HCT116 (cell line): ENCODE data around the gene SNX25. TPM values are rescaled to one million over a fixed set of nuclear protein-coding genes. Genes with fewer than 3 reads are reported as not detected.

Source experiments
- ATAC-seq: fragments of 200-7000 bp; cut with Tn5 transposase; 2 replicates; pipeline ENCODE4 v1.9.1; 2020; ENCODE audit warnings: mild to moderate bottlenecking, moderate library complexity
- BruUV-seq: library from RNA; stranded (reverse); fragments of 400-500 nt; replicated peaks from 2 replicates; lab custom pipeline; 2021; lab: Mats Ljungman, UMichigan
- CTCF ChIA-PET: fragments of 300-600 bp; sonication (Branson Sonifier 250); formaldehyde crosslinking; loops from one replicate; lab custom pipeline; 2021; ENCODE audit warnings: antibody characterized with exemption; lab: Charles Lee
- POLR2A ChIA-PET: fragments of 300-600, 350-600 bp; sonication (Branson Sonifier 250); formaldehyde crosslinking; loops from one replicate; lab custom pipeline; 2021; ENCODE audit warnings: antibody characterized with exemption; lab: Charles Lee
- RAD21 ChIA-PET, 2 experiments: fragments of 300-600 bp; sonication (Branson Sonifier 250); formaldehyde crosslinking; loops; one replicate each; lab custom pipeline; 2023; ENCODE audit warnings: low total read pairs in 2 of 2; ENCODE audit not compliant: uncharacterized antibody in 2 of 2, unreplicated experiment in 2 of 2, low non-redundant PET in 1 of 2; lab: Charles Lee
- DNase-seq: peaks from one replicate; pipeline ENCODE4 v3.0.0-alpha.2; 2010; ENCODE audit warnings: low read depth, low spot score
- H2AFZ ChIP-seq: fragments of 200-600 bp; shearing (Covaris generic), sonication (generic); 2 replicates; pipeline ENCODE4 v1.6.1; 2017; ENCODE audit warnings: low read depth, mixed run types, mixed read lengths, antibody characterized with exemption, low read length; ENCODE audit not compliant: poor library complexity, severe bottlenecking
- H3K27ac ChIP-seq: 2 replicates; pipeline ENCODE4 v1.5.1; 2012; ENCODE audit warnings: low read depth, low read length
- H3K27me3 ChIP-seq: fragments of 200-600 bp; sonication (generic); 2 replicates; pipeline ENCODE4 v1.6.1; 2016; ENCODE audit warnings: mixed run types, low read length, mixed read lengths; ENCODE audit not compliant: insufficient read depth
- H3K36me3 ChIP-seq, 2 experiments: fragments of 200-500 bp in 1 of 2; fragments of 200-600 bp in 1 of 2; sonication (Bioruptor generic) in 1 of 2; sonication (generic) in 1 of 2; 2 replicates each; pipeline versions ENCODE4 v1.5.1 to v1.6.1; 2014 to 2016; ENCODE audit warnings: low read length in 2 of 2, inconsistent platforms in 1 of 2, mixed read lengths in 1 of 2, mixed run types in 1 of 2; ENCODE audit not compliant: insufficient read depth in 2 of 2, control insufficient read depth in 1 of 2
- H3K4me1 ChIP-seq, 2 experiments: fragments of 200-600 bp in 1 of 2; sonication (generic) in 1 of 2; 2 replicates each; pipeline versions ENCODE4 v1.5.1 to v1.6.1; 2012 to 2017; ENCODE audit warnings: low read length in 2 of 2, inconsistent platforms in 1 of 2, mild to moderate bottlenecking in 1 of 2, mixed read lengths in 1 of 2, mixed run types in 1 of 2, moderate library complexity in 1 of 2; ENCODE audit not compliant: insufficient read depth in 2 of 2, control insufficient read depth in 1 of 2
- H3K4me2 ChIP-seq: fragments of 200-600 bp; sonication (generic); 2 replicates; pipeline ENCODE4 v1.6.1; 2017; ENCODE audit warnings: mixed run types, low read length, mixed read lengths
- H3K4me3 ChIP-seq, 2 experiments: fragments of 200-600 bp in 1 of 2; sonication (generic) in 1 of 2; replicated peaks in 1 of 2; 2 replicates each; pipeline ENCODE4 v1.5.1; 2011 to 2016; ENCODE audit warnings: low read length in 2 of 2, control low read depth in 1 of 2, low read depth in 1 of 2, mild to moderate bottlenecking in 1 of 2, mixed read lengths in 1 of 2, mixed run types in 1 of 2
- H3K79me2 ChIP-seq: fragments of 200-600 bp; sonication (generic); 2 replicates; pipeline ENCODE4 v1.6.1; 2017; ENCODE audit warnings: mild to moderate bottlenecking, mixed run types, low read length, moderate library complexity, mixed read lengths; ENCODE audit not compliant: insufficient read depth
- H3K9ac ChIP-seq: fragments of 200-600 bp; sonication (generic); 2 replicates; pipeline ENCODE4 v1.6.1; 2016; ENCODE audit warnings: low read length, mixed read lengths
- H3K9me2 ChIP-seq: fragments of 200-600 bp; sonication (generic), shearing (Covaris generic); 2 replicates; pipeline ENCODE4 v1.6.1; 2017; ENCODE audit warnings: mixed run types, mild to moderate bottlenecking, moderate library complexity; ENCODE audit not compliant: insufficient read depth
- H3K9me3 ChIP-seq, 2 experiments: fragments of 200-500 bp in 1 of 2; fragments of 200-600 bp in 1 of 2; sonication (Bioruptor generic) in 1 of 2; sonication (generic) in 1 of 2; 2 replicates each; pipeline ENCODE4 v1.6.1; 2014 to 2017; ENCODE audit warnings: low read length in 2 of 2, mixed read lengths in 2 of 2, inconsistent platforms in 1 of 2, low read depth in 1 of 2, mild to moderate bottlenecking in 1 of 2, mixed run types in 1 of 2, moderate library complexity in 1 of 2; ENCODE audit not compliant: control insufficient read depth in 1 of 2, insufficient read depth in 1 of 2
- H4K20me1 ChIP-seq: fragments of 200-600 bp; sonication (generic), shearing (Covaris generic); 2 replicates; pipeline ENCODE4 v1.6.1; 2017; ENCODE audit warnings: mixed run types, mild to moderate bottlenecking, moderate library complexity; ENCODE audit not compliant: insufficient read depth
- ATF3 ChIP-seq: IDR thresholded peaks from 2 replicates; pipeline ENCODE4 v1.6.1; 2012
- CEBPB ChIP-seq: IDR thresholded peaks from 2 replicates; pipeline ENCODE4 v1.6.1; 2012; ENCODE audit warnings: low read depth
- EGR1 ChIP-seq: IDR thresholded peaks from 2 replicates; pipeline ENCODE4 v1.6.1; 2012; ENCODE audit warnings: low read depth
- ELF1 ChIP-seq: IDR thresholded peaks from 2 replicates; pipeline ENCODE4 v1.6.1; 2012; ENCODE audit warnings: low read depth, borderline replicate concordance
- JUND ChIP-seq: IDR thresholded peaks from 2 replicates; pipeline ENCODE4 v1.6.1; 2012
- YY1 ChIP-seq: IDR thresholded peaks from 2 replicates; pipeline ENCODE4 v1.6.1; 2011; ENCODE audit warnings: low read length, low read depth, moderate library complexity, mild to moderate bottlenecking; ENCODE audit not compliant: insufficient replicate concordance; ENCODE audit errors: extremely low read depth
- ZBTB33 ChIP-seq: IDR thresholded peaks from 2 replicates; pipeline ENCODE4 v1.6.1; 2011; ENCODE audit warnings: mild to moderate bottlenecking, low read length, moderate library complexity; ENCODE audit not compliant: insufficient replicate concordance; ENCODE audit errors: extremely low read depth
- ZFX ChIP-seq: fragments of 450-650 bp; IDR thresholded peaks from 2 replicates; pipeline ENCODE4 v1.6.1; 2017
- intact Hi-C: fragments of 100-400 bp; cut with micrococcal nuclease; formaldehyde crosslinking; loops from 2 replicates; pipeline ENCODE4 v1.10.0; 2022
- total RNA-seq: library from RNA; stranded (reverse); gene quantifications from one replicate; pipeline ENCODE4 v1.2.1, GENCODE V29; 2021; ENCODE audit not compliant: unreplicated experiment

Gene SNX25
- total RNA-seq, 1 experiment from 2014 or later: 20.9 TPM

DNA sequence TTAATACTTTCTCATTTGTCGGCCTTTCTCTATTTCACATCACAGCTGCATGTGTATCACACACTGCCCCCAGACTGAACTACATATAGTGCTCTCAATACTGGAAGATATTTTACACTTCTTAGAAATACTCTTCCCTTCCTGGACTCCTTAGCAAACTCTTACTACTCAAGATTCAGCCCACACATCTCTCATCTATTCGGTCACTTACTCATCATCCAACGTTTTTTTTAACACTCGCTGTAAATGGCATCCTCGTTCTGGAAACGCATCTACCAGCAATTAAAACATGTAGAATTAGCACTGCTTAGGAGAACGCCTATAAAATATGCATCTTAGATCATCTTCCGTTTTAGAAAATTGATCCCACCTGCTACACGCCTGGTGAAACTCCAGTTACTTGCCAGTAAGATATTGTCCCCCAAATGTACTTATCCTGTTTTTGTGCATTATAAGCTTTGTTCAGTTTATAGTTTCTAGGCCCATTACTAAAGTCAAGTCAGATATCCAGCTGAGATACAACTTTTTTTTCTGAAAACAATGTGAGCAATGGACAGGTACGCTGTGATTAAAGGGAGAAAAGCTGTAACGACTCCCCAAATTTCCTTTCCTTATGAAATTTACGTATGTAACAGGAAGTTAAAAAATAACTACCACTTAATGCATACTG, 185.3 kb downstream of the SNX25 start (continued):
- TF ChIP-seq EGR1: no peak
- no peak for TF ChIP-seq ELF1
- TF ChIP-seq ZFX: no peak
- no peak for TF ChIP-seq CEBPB
- TF ChIP-seq JUND: no peak
- no peak for TF ChIP-seq ZBTB33
- TF ChIP-seq, all 23 proteins: peak for 0

DNA sequence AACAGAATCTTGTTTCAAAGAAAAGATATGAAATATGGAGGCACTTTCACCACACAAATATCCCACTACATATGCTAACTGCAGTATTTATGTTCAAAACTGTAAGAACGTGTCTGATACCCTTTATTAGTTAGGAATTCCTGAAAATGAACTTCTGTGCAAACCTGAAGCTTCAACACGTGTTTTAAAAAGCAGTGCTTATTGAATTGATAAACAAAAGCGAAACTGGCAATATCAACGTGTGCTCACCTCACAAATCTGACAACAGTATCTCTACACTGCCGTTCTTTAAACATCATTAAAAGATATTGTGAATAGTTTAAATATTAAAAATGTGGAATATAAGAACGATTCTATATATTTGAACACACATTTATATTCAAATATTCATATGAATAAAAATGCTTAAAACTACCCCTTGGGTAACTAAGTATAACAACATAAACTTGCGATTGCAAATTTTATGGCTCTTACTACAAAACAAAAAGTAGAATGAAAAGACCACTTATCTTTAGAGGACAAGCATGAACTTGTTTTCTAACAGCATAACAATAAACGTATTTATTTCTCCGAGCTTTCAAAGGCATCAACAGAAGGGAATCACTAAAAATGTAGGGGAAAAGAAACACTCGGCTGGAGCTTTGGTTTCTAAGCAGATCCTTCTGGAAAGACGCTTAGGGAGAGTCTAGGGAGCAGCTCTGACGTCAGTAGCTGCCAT, 186.0 kb downstream of the SNX25 start, which contains the start of gene LRP2BP:
TSS of gene LRP2BP (minus strand) at position 687 of the 718 bp plus-strand sequence. CDS start 17,738 bp downstream, outside the sequence.
- H3K4me2 ChIP-seq: peak within 1 kb of the TSS; percentile 86
- no peaks in the 10 kb centered on the region for H3K79me2 ChIP-seq
- TF ChIP-seq YY1: peak; percentile 41
- peak; percentile 23; the same call in 1 of the 2 replicates for TF ChIP-seq JUND
- no peak for TF ChIP-seq ZFX
- TF ChIP-seq ATF3: no peak
- no peaks in the 10 kb centered on the region for H4K20me1 ChIP-seq
- ChIA-PET POLR2A (interaction anchor here (1.4 to 1.6 kb wide), 2 partner anchors 9 to 30 kb away, joined by 3 to 4 read pairs; partner anchors contain the start of gene UFSP2), RAD21 (no interaction called here), CTCF (no interaction called here)
- H3K27me3 ChIP-seq: no peaks in the 10 kb centered on the region
- H3K4me1 ChIP-seq: peaks cover 11 to 29% of the 10 kb centered on the region in 2 experiments
- ATAC-seq: no peak
- peak within 1 kb of the TSS; percentile 75 for H3K9ac ChIP-seq
- peak within 1 kb of the TSS; percentile 57 to 61 for H3K4me3 ChIP-seq
- DNase-seq: no peak
- H2AFZ ChIP-seq: peak within 1 kb of the TSS; percentile 5
- no peaks in the 10 kb centered on the region for H3K9me2 ChIP-seq
- intact Hi-C loops: loop anchor here (5.0 kb wide), 1 partner anchor 193 kb away; the partner anchor contains the start of gene CFAP97
- peak within 1 kb of the TSS; percentile 90 for H3K27ac ChIP-seq
- no TSS peak for BruUV-seq
- no peaks in the 10 kb centered on the region for H3K9me3 ChIP-seq
- peaks cover 7 to 12% of the 10 kb centered on the region in 2 experiments; a peak in 2 of 4 replicates for H3K36me3 ChIP-seq
